Adrenal gland (tissue), 5 donors: Measurements from ENCODE around the gene PDE10A.

Experiments
- CTCF ChIP-seq, 6 experiments: fragments of 450-650 bp in 4 of 6; fragments of 200-600 bp in 2 of 6; sonication (generic) in 1 of 6; IDR thresholded peaks; 1 replicate in 5 of 6; 2 replicates in 1 of 6; pipeline versions ENCODE4 v1.5.1 to v1.8.0; 2016 to 2021; ENCODE audit warnings: antibody characterized with exemption in 6 of 6, mild to moderate bottlenecking in 2 of 6, moderate library complexity in 1 of 6
- POLR2A ChIP-seq, 2 donors: fragments of 450-650 bp; IDR thresholded peaks; one replicate each; pipeline ENCODE4 v1.6.1; 2017; ENCODE audit warnings: antibody characterized with exemption in 2 of 2, mild to moderate bottlenecking in 2 of 2, moderate library complexity in 1 of 2
- donor health status: DM: no; HTN: no; CAD: no.

DNA sequence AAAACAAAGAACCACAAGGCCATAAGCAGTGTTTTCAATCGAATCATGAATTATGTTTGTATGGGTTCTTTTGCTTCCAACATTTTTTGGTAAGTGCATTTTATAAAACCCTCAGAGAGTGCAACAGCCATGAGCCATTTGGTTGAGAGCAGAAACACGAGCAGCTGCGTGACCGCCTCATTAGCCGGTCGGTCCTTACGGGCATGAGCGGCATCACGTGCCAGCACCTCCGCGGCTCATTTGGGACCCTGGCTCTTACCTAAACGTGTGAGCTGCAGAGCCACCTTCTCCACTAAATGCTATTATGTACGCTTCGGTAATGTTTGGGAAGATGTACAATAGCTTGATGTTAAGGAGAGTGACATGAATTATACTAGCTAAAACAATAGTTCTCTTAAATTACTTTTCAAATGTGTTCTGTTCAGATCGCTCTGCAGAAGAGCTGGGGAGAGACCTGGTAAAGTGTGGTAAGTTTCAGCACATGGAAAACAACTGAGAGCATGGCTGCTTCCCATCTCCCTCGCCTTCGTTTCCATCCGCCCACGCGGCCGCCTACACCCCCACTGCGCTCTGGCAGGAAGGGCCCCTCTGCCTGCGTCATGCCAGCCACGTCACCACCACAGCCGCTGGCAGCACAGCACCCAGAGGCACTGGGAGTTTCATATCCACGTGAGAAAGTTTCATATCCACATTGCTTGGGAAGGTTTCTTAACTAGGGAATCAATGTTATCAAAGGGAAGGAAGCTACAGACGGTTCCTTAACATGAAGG is 23.7 kb upstream of the PDE10A start:
- TF ChIP-seq CTCF (IDR thresholded peaks at IDR 0.05) (no peak), POLR2A (IDR thresholded peaks at IDR 0.05) (no peak)
